Mammary epithelial cell (primary cell): ENCODE results near the gene ENOX2.

Experiments
- EZH2 ChIP-seq: IDR thresholded peaks from 2 replicates; pipeline ENCODE4 v1.6.1; 2012; ENCODE audit warnings: low read length, inconsistent platforms, borderline replicate concordance
- TF ChIP-seq, protein P1 (sequence below), 2 donors: IDR thresholded peaks in 1 of 2; conservative IDR thresholded peaks in 1 of 2; 2 replicates each; pipeline ENCODE4 v1.5.1; 2011 to 2012; ENCODE audit warnings: inconsistent platforms in 2 of 2, low read length in 2 of 2, mild to moderate bottlenecking in 2 of 2, control low read depth in 1 of 2, low read depth in 1 of 2; ENCODE audit not compliant: insufficient read depth in 1 of 2; ENCODE audit errors: extremely low read depth in 1 of 2

DNA sequence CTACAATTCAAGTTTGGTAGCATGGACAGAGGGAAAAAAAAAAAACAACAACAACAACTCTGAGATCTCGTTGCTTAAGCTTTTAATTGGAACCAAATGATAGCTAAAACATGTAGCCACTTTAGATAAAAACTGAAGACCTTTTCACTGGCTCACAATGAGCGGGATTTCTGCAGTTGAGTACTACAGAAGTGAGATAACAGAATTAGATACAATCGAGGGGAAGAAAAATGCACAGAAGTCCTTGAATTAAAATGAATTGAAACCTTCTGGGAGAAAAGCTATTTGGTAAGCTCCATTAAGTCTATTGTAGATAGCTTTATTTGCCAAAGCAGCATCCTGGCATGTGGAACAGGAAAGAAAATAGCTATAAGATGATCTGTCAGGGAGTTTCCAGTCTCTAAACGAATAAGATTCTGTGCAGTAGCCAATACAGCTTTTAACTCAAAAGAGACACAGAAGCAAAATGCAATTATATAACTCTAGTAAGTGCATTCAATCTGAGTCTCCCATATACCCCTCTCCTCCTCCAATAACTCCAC is 248.5 kb downstream of the ENOX2 start:
- TF ChIP-seq, protein P1, sequence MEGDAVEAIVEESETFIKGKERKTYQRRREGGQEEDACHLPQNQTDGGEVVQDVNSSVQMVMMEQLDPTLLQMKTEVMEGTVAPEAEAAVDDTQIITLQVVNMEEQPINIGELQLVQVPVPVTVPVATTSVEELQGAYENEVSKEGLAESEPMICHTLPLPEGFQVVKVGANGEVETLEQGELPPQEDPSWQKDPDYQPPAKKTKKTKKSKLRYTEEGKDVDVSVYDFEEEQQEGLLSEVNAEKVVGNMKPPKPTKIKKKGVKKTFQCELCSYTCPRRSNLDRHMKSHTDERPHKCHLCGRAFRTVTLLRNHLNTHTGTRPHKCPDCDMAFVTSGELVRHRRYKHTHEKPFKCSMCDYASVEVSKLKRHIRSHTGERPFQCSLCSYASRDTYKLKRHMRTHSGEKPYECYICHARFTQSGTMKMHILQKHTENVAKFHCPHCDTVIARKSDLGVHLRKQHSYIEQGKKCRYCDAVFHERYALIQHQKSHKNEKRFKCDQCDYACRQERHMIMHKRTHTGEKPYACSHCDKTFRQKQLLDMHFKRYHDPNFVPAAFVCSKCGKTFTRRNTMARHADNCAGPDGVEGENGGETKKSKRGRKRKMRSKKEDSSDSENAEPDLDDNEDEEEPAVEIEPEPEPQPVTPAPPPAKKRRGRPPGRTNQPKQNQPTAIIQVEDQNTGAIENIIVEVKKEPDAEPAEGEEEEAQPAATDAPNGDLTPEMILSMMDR (conservative IDR thresholded peaks at IDR 0.05 in 1 of 2, IDR thresholded peaks at IDR 0.05 in 1 of 2; ENCODE audit: extremely low read depth in 1 of 2, insufficient read depth in 1 of 2, low read depth in 1 of 2, low read length in 2 of 2) = no peak
- no peak for TF ChIP-seq EZH2
